KBM-7 (cell line): ENCODE measurements around the gene SOX12.
"Not testable (repeated sequence)": the region's sequence is repeated elsewhere in the genome, so short reads cannot be mapped to it uniquely, and the experiment has no call there.

Experiments used
- DNase-seq: peaks from one replicate; pipeline ENCODE4 v3.0.0-alpha.2; 2015
- in situ Hi-C: fragments of 300-500 bp; cut with MboI; formaldehyde crosslinking; loops from 2 replicates; pipeline ENCODE4 v1.14.3; 2020; ENCODE audit warnings: low sequenced_read_pairs, low pct_unique_long_range_greater_than_20kb, mixed read lengths

The SOX12 gene

DNA sequence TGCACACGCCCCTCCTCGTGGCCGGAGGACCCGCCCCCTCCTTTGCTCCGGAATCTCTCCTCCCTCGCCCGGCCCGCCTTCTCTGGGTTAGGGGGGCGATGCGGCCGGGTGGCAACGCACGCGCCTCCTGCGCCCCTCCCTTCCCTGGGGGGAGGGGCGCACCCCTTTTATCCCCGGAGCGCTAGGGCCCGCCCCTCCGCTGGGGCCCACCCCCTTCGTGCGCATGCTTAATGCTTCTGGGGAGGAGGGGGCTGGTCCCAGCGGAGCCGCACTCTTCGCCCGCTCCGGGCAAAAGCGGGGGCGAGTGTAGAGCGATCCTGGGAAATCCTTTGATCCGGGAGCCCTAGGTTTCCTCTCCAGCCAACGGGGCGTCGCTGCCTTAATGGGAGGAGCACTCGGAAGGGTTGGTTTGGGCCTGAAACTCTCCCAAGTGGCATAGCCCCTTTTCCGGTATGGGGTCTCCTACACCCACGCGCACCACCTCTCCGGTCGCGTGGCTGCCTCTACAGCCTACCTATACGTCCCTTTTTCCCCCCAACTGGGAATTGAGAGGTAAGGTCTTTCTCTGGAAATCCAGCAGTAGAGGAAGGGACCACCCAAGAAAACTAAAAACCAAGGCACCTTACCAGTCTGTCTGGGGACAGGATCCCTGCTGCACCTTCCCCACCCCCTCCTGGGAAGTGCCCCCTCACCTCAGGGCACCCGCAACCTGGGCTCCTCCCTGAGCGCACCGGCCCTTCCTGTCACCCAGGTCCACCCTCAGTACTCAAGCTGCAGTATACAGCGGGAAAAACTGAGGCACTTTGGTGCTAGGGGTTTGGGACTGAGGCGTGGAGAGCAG, 2.1 kb downstream of the SOX12 start:
- in situ Hi-C loops = no loop called here
- peak; percentile 93 for DNase-seq

GRCh38 chr20:328027-328974, 2.9 kb downstream of the SOX12 start:
- in situ Hi-C loops = no loop called here
- DNase-seq = no peak

DNA sequence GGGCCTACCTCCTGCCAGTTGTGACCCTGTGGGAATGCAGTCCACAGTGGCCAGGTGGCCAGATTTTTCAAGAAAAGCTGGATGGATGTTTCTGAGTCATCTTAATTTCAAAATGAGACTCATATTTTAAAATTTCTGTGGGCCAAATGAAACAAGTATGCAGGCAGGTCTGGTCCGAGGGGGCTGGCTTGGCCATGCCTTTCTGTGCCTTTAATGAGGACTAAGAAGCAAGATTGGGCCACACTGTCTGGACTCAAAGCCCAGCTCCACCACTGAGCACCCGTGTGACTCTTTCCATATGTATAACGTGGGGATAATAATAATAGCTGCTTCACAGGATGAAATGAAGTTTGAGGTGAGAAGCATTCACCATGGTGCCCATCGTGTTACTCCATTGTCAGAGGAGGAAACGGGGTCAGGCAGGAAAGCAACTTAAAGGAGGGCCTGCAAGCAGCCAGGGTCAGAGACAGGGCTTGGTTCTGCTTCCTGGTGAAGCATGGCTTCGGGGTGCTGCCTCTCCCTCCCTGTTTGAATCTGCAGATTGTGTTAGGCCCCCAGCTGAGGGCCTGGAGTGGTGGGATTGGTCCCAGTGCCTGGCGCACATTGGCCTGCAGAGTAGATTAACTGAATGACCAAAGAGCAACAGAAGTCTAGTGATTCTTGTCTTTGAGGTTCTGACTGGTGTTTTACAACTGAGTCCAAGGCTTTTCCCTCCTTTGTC, 3.8 kb downstream of the SOX12 start:
- no peak for DNase-seq
- in situ Hi-C loops = no loop called here

DNA sequence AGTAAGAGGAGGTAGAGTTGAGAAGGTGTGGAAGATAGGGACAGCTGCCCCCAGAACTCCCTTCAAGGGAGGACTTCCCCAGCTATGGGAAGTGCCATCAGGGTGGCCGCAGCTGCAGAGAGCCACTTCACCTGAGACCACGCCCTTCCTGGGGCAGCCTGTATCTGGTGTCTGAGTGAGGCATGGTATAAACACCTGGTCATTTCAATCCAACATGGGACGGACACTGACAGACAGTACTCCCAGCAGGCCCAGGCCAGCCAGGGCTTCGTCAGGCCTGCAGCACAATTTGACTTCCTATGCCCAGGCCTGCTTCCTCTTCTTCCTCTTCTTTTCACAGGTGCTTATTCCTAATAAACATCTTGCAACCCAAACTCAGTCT, 4.5 kb downstream of the SOX12 start:
- no peak for DNase-seq
- in situ Hi-C loops = no loop called here

GRCh38 chr20:330233-331149, 5.1 kb downstream of the SOX12 start:
- in situ Hi-C loops = no loop called here
- DNase-seq = peak; percentile 82

- no peak for DNase-seq
- in situ Hi-C loops = no loop called here
Observed at GRCh38 chr20:334578-334977, 9.2 kb downstream of the SOX12 start.

GRCh38 chr20:336040-336439, 10.7 kb downstream of the SOX12 start:
- DNase-seq, in situ Hi-C loops: not testable (repeated sequence)

DNA sequence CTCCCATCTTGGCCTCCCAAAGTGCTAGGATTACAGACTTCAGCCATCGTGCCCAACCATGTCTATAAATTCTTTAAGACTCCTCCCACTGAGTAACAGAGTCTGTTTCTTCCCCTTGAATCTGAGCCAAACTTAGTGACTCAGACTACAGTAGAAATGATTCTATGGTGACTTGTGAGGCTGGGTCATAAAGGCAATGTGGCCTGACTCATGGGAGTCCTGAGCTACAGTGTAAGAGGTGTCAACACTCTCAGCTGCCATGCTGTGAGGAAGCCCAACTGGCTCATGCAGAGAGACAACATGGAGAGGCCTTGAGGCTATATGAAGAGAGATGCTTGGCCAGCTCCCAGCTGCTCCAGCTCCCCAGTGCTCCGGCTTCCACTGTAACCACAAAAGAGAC, 16.3 kb downstream of the SOX12 start:
- in situ Hi-C loops = no loop called here
- DNase-seq = peak; percentile 59

DNA sequence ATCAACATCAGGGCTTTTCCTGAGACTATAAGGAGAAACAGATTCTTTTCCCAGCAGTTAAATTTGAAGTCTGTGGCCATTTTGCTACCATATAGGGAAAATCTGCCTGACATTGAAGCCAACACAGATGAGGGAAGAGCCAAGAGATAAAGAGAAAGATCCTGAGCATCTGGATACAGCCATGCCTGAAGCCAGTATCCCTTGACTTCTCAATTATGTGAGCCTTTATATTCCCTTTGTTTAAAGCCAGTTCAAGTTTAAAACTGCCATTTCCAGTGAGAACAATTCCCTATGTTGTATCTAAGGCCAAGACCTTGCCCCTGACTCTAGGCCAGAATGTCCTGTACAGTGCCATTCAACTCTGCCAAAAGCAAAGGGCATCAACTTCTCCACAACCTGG, 17.8 kb downstream of the SOX12 start:
- in situ Hi-C loops = no loop called here
- DNase-seq = no peak

GRCh38 chr20:346033-346639, 20.8 kb downstream of the SOX12 start:
- in situ Hi-C loops = no loop called here
- no peak for DNase-seq

DNA sequence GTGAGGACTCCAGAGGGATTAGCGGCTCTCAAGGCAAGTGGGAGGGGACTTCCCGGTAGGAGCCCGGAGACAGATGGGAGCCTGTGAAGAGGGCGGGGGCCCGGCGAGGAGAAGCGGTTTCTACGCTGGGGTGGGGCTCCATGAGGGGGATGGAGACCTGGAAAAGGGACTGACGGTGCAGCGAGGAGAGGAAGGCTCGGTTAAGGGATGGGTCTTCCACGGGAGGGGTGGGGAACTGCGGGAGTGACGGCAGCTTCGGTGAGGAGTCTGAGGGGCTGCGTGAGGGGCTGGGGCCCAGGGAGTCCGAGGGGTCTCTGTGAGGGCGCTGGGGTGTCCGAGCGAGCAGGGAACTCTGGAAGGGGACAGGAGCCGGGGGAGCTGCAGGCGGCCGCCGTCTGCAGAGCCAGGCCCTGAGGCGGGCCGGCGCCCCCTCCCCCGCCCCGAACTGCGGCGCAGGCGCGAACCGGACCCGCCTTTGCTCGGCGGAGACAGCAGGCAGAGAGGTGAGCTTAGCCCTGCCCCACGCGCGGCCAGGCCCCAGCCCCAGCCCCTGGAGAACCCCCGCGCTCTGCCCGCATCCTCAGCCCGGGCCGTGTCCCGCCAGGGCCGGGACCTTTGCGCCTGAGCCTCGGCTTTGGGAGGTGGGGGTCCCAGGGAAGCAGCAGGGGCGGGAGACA, 21.4 kb downstream of the SOX12 start, which contains the start of gene NRSN2:
Gene NRSN2 (plus strand): TSS at position 472 of the 677 bp plus-strand sequence. CDS start 2,533 bp downstream, outside the sequence.
- in situ Hi-C loops = no loop called here
- DNase-seq = no peak

GRCh38 chr20:347317-347639, 21.9 kb downstream of the SOX12 start:
- DNase-seq = no peak
- in situ Hi-C loops = no loop called here

DNA sequence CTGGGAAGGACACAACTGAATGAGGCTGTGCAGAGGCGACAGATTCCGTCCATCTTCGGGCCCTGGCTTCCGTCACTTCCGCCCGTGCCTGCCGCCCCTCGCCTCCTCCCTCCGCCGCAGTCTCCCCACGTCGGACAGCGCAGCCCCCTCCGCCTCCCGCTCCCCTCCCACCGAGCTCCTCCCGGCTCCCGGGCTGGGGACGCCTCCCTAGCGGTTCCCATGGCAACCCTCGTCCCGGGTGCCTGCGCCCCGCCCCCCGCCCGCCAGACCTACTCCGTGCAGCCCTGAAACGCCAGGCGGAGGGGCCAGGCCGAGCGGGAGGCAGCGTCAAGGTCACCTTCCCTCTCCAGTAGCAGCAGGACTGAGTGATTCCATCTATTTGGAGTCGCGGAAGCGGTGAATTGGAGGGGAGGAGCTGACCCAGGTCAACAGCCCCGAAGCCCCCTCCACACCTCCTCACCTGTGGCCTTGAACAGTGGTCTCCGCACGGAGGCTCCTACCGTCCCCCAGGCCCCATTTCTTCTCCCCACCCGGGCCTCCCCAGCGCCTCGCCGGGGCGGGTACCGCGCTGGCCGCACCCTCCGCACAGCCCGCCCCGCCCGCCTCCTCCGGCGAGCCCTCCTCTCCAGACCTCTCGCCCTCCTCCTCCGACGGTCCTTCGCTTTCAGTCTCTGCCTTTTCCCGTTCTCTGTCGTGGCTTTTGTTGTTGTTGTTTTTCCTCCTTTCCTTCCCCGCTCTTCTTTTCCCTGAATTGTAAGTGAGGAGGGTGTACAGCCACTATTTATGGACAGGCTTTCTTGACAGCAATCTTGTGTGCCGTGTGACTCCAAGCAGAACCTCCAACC, 22.5 kb downstream of the SOX12 start:
- peak; percentile 93 for DNase-seq
- in situ Hi-C loops = no loop called here

GRCh38 chr20:348972-349841, 23.9 kb downstream of the SOX12 start:
- in situ Hi-C loops = no loop called here

GRCh38 chr20:353166-353565, 27.8 kb downstream of the SOX12 start:
- DNase-seq = no peak
- in situ Hi-C loops = no loop called here

More at GRCh38 chr20:348972-349841, 23.9 kb downstream of the SOX12 start:
- DNase-seq = no peak
